Epithelial cell of esophagus (primary cell): ENCODE data around the gene RGS7.

Experiments
- DNase-seq: peaks from one replicate; pipeline ENCODE4 v3.0.0; 2010; ENCODE audit warnings: low read depth
- H3K4me3 ChIP-seq: 2 replicates; pipeline ENCODE4 v1.5.1; 2011; ENCODE audit warnings: mild to moderate bottlenecking, low read length, control low read depth
- CTCF ChIP-seq: IDR thresholded peaks from 2 replicates; pipeline ENCODE4 v1.5.1; 2011; ENCODE audit warnings: low read depth, mild to moderate bottlenecking, low read length, control low read depth, inconsistent platforms; ENCODE audit not compliant: insufficient read depth; ENCODE audit errors: missing control alignments

Gene RGS7

GRCh38 chr1:241083285-241083684, 273.7 kb downstream of the RGS7 start:
- no peak for TF ChIP-seq CTCF
- DNase-seq: no peak

GRCh38 chr1:241081473-241081872, 275.5 kb downstream of the RGS7 start:
- H3K4me3 ChIP-seq: no peak overlapping the region
- no peak for DNase-seq
- no peak for TF ChIP-seq CTCF

More at GRCh38 chr1:241083285-241083684, 273.7 kb downstream of the RGS7 start:
- no peak overlapping the region for H3K4me3 ChIP-seq

- DNase-seq: no peak
- H3K4me3 ChIP-seq: no peak overlapping the region
- no peak for TF ChIP-seq CTCF
These were observed 277.5 kb downstream of the RGS7 start for GRCh38 chr1:241079459-241079858.

DNA sequence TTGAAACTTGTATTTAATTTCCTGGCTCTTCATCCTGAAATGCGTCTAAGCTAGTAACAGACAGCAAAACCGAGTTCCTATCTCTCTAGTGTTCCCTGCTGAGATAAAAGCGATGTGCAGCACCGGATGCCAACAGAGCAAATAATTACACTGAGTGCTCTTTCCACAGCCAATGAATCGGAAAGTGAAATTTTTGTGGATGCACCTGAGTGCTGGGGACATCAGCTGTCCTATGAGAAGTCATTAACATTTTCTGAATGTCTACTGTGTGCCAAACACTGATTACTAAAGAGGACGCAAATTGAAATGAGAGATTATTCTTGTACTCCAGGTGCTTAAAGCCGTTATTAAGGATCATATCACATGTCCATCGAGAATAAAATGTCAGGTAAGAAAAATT, 278.0 kb downstream of the RGS7 start:
- TF ChIP-seq CTCF: no peak
- DNase-seq: no peak
- no peak overlapping the region for H3K4me3 ChIP-seq

GRCh38 chr1:241077386-241078147, 279.4 kb downstream of the RGS7 start:
- no peak overlapping the region for H3K4me3 ChIP-seq
- TF ChIP-seq CTCF: no peak
- no peak for DNase-seq

GRCh38 chr1:241074507-241074906, 282.5 kb downstream of the RGS7 start:
- no peak for DNase-seq
- no peak for TF ChIP-seq CTCF
- H3K4me3 ChIP-seq: no peak overlapping the region

DNA sequence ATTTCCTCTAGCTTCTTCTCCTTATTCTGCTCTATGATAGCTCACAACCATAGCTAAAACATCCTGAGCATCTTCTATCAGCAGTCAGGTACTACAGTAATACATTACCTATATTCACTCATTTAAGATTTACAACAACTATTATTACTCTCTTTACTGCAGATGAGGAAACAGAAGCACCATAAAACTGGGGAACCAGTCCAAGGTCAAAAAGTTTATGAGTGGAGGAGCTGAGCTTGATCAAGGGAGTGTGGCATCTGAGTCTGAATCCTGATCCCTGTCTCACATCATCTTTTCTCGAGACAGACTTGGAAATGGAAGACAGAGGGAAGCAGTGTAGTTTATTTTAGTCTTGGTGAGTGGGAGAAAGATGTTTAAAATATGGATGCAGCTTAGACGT, 288.6 kb downstream of the RGS7 start:
- no peak for DNase-seq
- no peak for TF ChIP-seq CTCF
- H3K4me3 ChIP-seq: no peak overlapping the region
